T-helper 22 cell (primary cell): ENCODE data around the gene RNF157.
A peak's percentile ranks its signal among the peaks of the same experiment; 100 is the strongest.

Experiments
- DNase-seq: peaks from one replicate; pipeline ENCODE4 v3.0.0-alpha.2; 2020; ENCODE audit warnings: low read depth

RNF157 gene

DNA sequence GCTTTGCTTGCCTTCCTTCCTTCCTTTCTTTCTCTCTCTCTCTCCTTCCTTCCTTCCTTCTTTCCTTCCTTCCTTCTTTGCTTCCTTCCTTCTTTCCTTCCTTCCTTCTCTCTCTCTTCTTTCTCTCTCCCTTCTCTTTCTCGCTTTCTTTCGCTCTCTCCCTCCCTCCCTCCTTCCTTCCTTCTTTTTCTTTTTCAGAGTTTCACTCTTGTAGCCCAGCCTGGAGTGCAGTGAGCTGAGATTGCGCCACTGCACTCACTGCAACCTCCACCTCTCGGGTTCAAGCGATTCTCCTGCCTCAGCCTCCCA is 117.1 kb downstream of the RNF157 start:
- DNase-seq: no peak

DNA sequence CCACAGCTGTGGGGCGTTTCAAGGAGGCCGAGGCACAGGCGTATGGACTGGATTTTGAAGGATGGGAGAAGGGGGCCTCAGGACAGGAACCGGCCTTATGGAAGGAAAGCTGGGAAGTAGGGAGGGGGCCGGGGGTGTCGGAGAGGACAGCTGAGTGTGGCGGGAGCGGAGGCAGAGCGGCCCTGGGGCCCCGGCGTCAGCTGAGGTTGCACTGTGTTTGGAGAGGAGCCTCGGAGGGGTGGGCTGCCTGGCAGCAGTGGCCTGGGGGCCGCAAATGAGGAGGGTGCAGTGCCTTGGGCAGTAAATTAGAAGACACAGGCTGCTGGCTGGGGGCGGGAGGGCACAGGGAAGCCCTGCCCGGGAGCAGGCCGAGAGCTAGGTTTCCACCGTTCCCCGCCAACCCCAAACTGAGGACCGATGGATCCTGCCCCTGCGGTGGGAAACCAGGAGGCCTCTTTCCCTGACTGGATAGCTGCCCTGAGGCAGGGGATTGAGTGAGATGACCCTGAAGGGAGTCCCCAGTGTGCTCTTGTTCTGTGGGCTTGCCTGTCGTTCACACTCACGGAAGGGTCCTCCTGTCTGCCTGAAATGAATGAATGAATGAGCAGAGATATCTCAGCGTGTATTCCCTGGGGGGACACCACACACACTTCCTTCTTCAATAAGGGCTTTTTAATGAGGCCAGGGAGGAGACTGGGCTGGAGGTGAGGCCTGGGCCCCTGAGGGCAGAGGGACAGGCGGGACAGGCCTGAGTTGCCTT is 117.7 kb downstream of the RNF157 start:
- no peak for DNase-seq

- no peak for DNase-seq
These were observed 118.3 kb downstream of the RNF157 start for GRCh38 chr17:76121932-76122430.

DNA sequence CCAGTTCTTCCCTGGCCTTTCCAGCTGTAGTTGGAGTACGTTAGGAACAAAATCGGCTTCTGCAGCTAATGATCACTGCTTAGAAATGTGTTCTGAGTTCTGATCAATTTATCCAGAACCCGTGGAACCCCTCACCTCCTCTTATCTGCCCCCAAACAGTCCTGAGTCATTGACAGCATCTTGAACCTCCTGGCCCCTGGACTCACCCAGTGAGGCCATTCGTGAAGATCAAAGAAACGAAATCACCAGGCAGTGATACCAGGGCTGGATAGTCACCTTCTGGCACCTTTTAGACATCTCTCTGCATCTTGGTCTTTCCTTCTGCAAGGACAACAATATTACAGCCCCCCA is 119.7 kb downstream of the RNF157 start:
- DNase-seq: no peak

- DNase-seq: no peak
These were observed 120.6 kb downstream of the RNF157 start for GRCh38 chr17:76119409-76120371.

DNA sequence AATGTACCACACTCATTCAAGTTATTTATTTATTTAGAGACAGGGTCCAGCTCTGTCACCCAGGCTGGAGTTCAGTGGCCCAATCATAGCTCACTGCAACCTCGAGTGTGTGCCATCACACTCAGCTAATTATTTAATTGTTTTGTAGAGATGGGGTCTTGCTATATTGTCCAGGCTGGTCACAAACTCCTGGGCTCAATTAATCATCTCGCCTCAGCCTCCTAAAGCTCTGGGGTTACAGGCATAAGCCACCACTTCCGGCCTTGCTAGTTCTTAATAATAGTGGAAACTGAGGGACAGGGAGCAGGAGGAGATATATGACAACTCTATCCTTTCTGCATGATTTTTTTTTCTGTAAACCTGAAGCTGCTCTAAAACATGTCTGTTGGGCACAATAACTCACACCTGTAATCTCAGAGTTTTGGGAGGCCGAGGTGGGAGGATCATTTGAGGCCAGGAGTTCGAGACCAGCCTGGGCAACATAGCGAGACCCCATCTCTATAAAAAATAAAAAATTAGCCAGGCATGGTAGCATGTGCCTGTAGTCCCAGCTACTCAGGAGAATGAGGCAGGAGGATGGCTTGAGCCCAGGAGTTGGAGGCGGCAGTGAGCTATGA is 125.0 kb downstream of the RNF157 start:
- DNase-seq: no peak

- DNase-seq: no peak
These were observed 128.3 kb downstream of the RNF157 start for GRCh38 chr17:76111956-76112355.

- DNase-seq: no peak
These were observed 132.8 kb downstream of the RNF157 start for GRCh38 chr17:76107509-76107908.

DNA sequence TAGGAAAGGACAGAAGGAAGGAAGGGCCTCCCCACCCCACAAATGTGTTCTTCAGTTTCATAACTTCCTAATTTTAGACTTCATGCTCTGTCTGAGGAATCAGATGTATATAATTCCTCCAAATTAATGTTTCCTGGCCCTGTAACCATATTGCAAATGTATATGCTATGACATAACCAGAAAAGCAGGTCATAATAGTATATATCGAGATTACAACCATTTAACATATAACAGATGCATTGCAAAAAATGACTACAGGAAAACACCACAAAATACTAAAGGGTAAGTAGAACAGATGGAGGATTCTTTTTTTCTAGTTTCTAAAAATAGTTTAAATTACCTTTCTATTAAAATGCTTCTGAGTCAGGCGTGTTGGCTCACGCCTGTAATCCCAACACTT is 133.6 kb downstream of the RNF157 start:
- DNase-seq: no peak

- DNase-seq: no peak
These were observed 135.4 kb downstream of the RNF157 start for GRCh38 chr17:76104896-76105231.

GRCh38 chr17:76104140-76104895 is 136.0 kb downstream of the RNF157 start:
- DNase-seq: no peak

DNA sequence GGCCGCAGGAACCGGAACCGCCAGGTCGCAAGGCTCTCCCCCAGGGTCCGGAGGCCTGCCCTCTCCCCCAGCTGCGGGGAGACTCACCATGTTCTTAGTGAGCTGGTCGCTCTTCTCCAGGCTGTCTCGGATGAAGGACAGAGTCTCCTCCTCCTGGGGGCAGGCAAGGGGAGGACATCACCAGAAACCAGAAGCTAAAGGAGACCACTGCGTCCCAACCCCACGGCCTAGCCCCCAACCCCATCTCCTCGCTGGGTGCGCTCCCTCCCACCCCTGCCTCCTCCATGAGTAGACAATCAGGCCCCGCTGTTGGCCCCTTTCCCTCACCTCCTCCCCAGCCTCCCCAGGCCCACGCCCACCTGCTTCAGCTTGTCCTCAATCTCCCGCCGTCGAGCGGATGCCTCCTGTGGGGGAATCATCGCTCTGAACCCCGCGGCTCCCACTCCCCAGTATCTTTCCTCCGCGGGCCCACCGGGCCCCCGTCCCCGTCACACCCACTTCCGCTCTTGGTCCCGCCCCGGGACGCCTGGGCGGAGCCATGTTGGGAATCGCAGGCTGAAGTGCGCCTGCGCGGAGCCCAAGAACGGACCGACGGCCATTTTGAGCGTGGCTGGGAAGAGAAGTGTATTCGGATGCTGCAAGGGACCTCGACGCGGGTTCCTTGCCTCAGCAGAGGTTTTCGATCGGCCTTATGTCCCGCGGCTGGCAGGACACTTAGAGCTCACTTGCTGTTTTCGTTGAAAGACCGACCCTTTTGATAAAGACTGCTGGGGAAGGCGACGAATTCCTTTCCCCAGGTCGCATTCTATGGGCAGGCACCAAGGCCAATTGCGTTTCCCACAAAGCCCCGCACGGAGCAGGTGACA is 136.8 kb downstream of the RNF157 start, which contains the start of gene EXOC7:
EXOC7 (minus strand) TSS at position 514 of the 866 bp plus-strand sequence; CDS start at position 419, 95 bp downstream.
- DNase-seq: peak; percentile 83

DNA sequence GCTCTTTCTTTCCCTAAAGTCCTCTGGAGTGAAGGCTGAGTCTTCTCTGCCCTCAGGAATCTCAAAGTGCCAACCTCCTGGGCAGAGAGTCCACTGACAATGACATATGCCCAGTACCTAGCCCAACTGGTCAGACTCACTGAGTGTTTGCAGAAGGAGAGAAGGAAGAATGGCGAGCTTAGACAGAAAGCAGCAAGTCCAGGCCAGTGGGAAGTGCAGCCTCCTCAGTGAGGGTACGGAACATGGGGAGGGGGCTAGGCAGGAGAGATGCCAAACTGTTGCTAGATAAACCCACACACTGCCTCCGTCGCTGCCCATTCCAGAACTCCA is 137.4 kb downstream of the RNF157 start:
- DNase-seq: no peak

GRCh38 chr17:76097716-76098295 is 142.5 kb downstream of the RNF157 start:
- DNase-seq: no peak

GRCh38 chr17:76095943-76096342 is 144.3 kb downstream of the RNF157 start:
- no peak for DNase-seq

- DNase-seq: no peak
These were observed 146.2 kb downstream of the RNF157 start for GRCh38 chr17:76094046-76094445.

- no peak for DNase-seq
These were observed 147.5 kb downstream of the RNF157 start for GRCh38 chr17:76092526-76093413.
